K562 (cell line): ENCODE data around the gene USP12. TPM values are rescaled to one million over a fixed set of nuclear protein-coding genes. Genes with fewer than 3 reads are reported as not detected.

ENCODE experiments used
- ATAC-seq: fragments of 200-7000 bp; cut with Tn5 transposase; 3 replicates; pipeline ENCODE4 v1.9.1; 2020; ENCODE audit warnings: moderate library complexity
- BruUV-seq: library from RNA; stranded (reverse); fragments of 400-500 nt; replicated peaks from 2 replicates; lab custom pipeline; 2021; lab: Mats Ljungman, UMichigan
- CTCF ChIA-PET: fragments of 300-600 bp; formaldehyde crosslinking; extraction: SDS; loops from one replicate; lab custom pipeline; 2021; ENCODE audit warnings: low intra/inter-chr PET ratio; lab: Yijun Ruan, JAX
- POLR2A ChIA-PET: fragments of 300-600, 350-650 bp; sonication (Branson Sonifier 250); formaldehyde crosslinking; extraction: SDS; loops from one replicate; lab custom pipeline; 2021; ENCODE audit warnings: antibody characterized with exemption, inconsistent platforms; lab: Yijun Ruan, JAX
- DNase-seq, 4 experiments: peaks; one replicate each; pipeline versions ENCODE4 v3.0.0 to v3.0.0-alpha.2; 2011 to 2018; ENCODE audit warnings: low spot score in 3 of 4, mixed read lengths in 3 of 4; ENCODE audit errors: extremely low read depth in 1 of 4
- FAIRE-seq: peaks from 2 replicates; lab custom pipeline; 2011; peaks lifted over from hg19 to GRCh38; lab: Jason Lieb, UNC
- H2AFZ ChIP-seq: 2 replicates; pipeline ENCODE4 v1.6.0; 2011; ENCODE audit warnings: low read depth, low read length, control low read depth, inconsistent platforms
- H3K27ac ChIP-seq: fragments of 200-600 bp; 3 replicates; pipeline ENCODE4 v1.8.0; 2011; ENCODE audit warnings: low read depth, mild to moderate bottlenecking, control low read depth, inconsistent platforms, low read length, moderate library complexity, mixed read lengths; ENCODE audit errors: extremely low read depth
- H3K27me3 ChIP-seq, 2 experiments: fragments of 300-600 bp in 1 of 2; 2 replicates in 1 of 2; 3 replicates in 1 of 2; pipeline versions ENCODE4 v1.6.0 to v1.8.0; 2011; ENCODE audit warnings: inconsistent platforms in 2 of 2, low read length in 2 of 2, mild to moderate bottlenecking in 1 of 2, mixed read lengths in 1 of 2, moderate library complexity in 1 of 2; ENCODE audit not compliant: control insufficient read depth in 2 of 2, insufficient read depth in 2 of 2
- H3K36me3 ChIP-seq: fragments of 300-600 bp; 3 replicates; pipeline ENCODE4 v1.8.0; 2011; ENCODE audit warnings: mild to moderate bottlenecking, low read length, inconsistent platforms; ENCODE audit not compliant: control insufficient read depth, insufficient read depth
- H3K4me1 ChIP-seq, 2 experiments: fragments of 200-600 bp in 1 of 2; replicated peaks in 1 of 2; 2 replicates in 1 of 2; 3 replicates in 1 of 2; pipeline versions ENCODE4 v1.5.1 to v1.8.0; 2011; ENCODE audit warnings: inconsistent platforms in 2 of 2, low read length in 2 of 2, mild to moderate bottlenecking in 1 of 2, mixed read lengths in 1 of 2, moderate library complexity in 1 of 2; ENCODE audit not compliant: control insufficient read depth in 2 of 2, insufficient read depth in 2 of 2
- H3K4me2 ChIP-seq: 2 replicates; pipeline ENCODE4 v1.6.1; 2011; ENCODE audit warnings: low read length, control low read depth, inconsistent platforms, mixed read lengths; ENCODE audit not compliant: insufficient read depth
- H3K4me3 ChIP-seq: fragments of 200-600 bp; sonication (generic), shearing (Covaris generic); 2 replicates; pipeline ENCODE4 v1.5.1; 2016; ENCODE audit warnings: control low read depth, inconsistent platforms
- H3K79me2 ChIP-seq: fragments of 200-600 bp; 3 replicates; pipeline ENCODE4 v1.8.0; 2011; ENCODE audit warnings: low read length, inconsistent platforms; ENCODE audit not compliant: control insufficient read depth, insufficient read depth
- H3K9ac ChIP-seq, 2 experiments: 2 replicates each; pipeline versions ENCODE4 v1.6.0 to v1.6.1; 2011; ENCODE audit warnings: low read depth in 2 of 2, low read length in 2 of 2, control low read depth in 1 of 2, inconsistent platforms in 1 of 2, mild to moderate bottlenecking in 1 of 2, mixed read lengths in 1 of 2; ENCODE audit not compliant: insufficient read depth in 1 of 2
- H3K9me1 ChIP-seq: one replicate; pipeline ENCODE4 v1.6.0; 2011; ENCODE audit warnings: inconsistent platforms, mild to moderate bottlenecking, low read length, moderate library complexity; ENCODE audit not compliant: control insufficient read depth, insufficient read depth
- H3K9me3 ChIP-seq: replicated peaks from 2 replicates; pipeline ENCODE4 v1.5.1; 2011; ENCODE audit warnings: low read depth, low read length, inconsistent platforms; ENCODE audit not compliant: control insufficient read depth, insufficient read depth
- H4K20me1 ChIP-seq: replicated peaks from 2 replicates; pipeline ENCODE4 v1.6.1; 2011; ENCODE audit warnings: low read length, inconsistent platforms, mixed read lengths; ENCODE audit not compliant: control insufficient read depth, insufficient read depth
- CEBPB ChIP-seq: fragments of 450-650 bp; IDR thresholded peaks from 2 replicates; pipeline ENCODE4 v1.6.1; 2016; ENCODE audit warnings: missing genetic modification characterization, missing compliant biosample characterization
- DPF2 ChIP-seq: fragments of 450-650 bp; IDR thresholded peaks from 2 replicates; pipeline ENCODE4 v1.6.1; 2016
- FUS ChIP-seq: fragments of 200-400 bp; formaldehyde crosslinking; optimal IDR thresholded peaks from 2 replicates; pipeline ENCODE3; 2017; ENCODE audit warnings: low read depth, low read length
- HSF4 ChIP-seq: fragments of 250-450 bp; sonication (Bioruptor Pico); IDR thresholded peaks from 2 replicates; pipeline ENCODE4 v2.1.2; 2022; ENCODE audit warnings: mild to moderate bottlenecking, moderate library complexity, borderline replicate concordance
- MED1 ChIP-seq: sonication (generic); formaldehyde crosslinking; IDR thresholded peaks from 2 replicates; pipeline ENCODE4 v1.8.1; 2023; ENCODE audit warnings: missing genetic modification reagents, borderline replicate concordance
- NFE2L1 ChIP-seq: fragments of 450-650 bp; IDR thresholded peaks from 2 replicates; pipeline ENCODE4 v1.6.1; 2016; ENCODE audit warnings: missing genetic modification characterization, low read depth, mild to moderate bottlenecking, missing compliant biosample characterization, moderate library complexity, borderline replicate concordance
- POU5F1 ChIP-seq: fragments of 150-350 bp; IDR thresholded peaks from 2 replicates; pipeline ENCODE4 v1.6.1; 2014; ENCODE audit warnings: borderline replicate concordance, low read length, low read depth, mild to moderate bottlenecking; ENCODE audit not compliant: partially characterized antibody
- RBM22 ChIP-seq: fragments of 200-400 bp; formaldehyde crosslinking; IDR thresholded peaks from 2 replicates; pipeline ENCODE4 v1.6.1; 2018; ENCODE audit warnings: low read length, low read depth; ENCODE audit not compliant: poor library complexity, severe bottlenecking
- SLC30A9 ChIP-seq: fragments of 250-450 bp; sonication (Bioruptor Pico); IDR thresholded peaks from 2 replicates; pipeline ENCODE4 v1.8.0; 2022; ENCODE audit warnings: mild to moderate bottlenecking, moderate library complexity
- ZFX ChIP-seq: sonication (generic); formaldehyde crosslinking; IDR thresholded peaks from 2 replicates; pipeline ENCODE4 v1.8.0; 2022; ENCODE audit warnings: mild to moderate bottlenecking, missing genetic modification reagents, moderate library complexity
- ZNF217 ChIP-seq: sonication (generic); formaldehyde crosslinking; IDR thresholded peaks from 2 replicates; pipeline ENCODE4 v1.8.0; 2022; ENCODE audit warnings: mild to moderate bottlenecking, missing genetic modification reagents
- ZNF224 ChIP-seq: sonication (generic); formaldehyde crosslinking; IDR thresholded peaks from 2 replicates; pipeline ENCODE4 v1.8.0; 2022; ENCODE audit warnings: mild to moderate bottlenecking, missing genetic modification reagents
- ZNF75A ChIP-seq: fragments of 450-650 bp; formaldehyde crosslinking; IDR thresholded peaks from 2 replicates; pipeline ENCODE4 v1.4.0; 2020; ENCODE audit warnings: mild to moderate bottlenecking
- WGBS: fragments of 100-300 bp; shearing (Covaris generic); methylation state at CpG from one replicate; pipeline ENCODE4 v1.1.6; 2016; ENCODE audit warnings: low coverage, mixed read lengths; ENCODE audit not compliant: insufficient coverage; ENCODE audit errors: missing lambda C conversion rate; 5-methylcytosine and 5-hydroxymethylcytosine counted together
- in situ Hi-C: fragments of 300-500 bp; cut with MboI; formaldehyde crosslinking; loops from 4 replicates; pipeline ENCODE4 v1.15.0; 2018; ENCODE audit warnings: inconsistent platforms, mixed read lengths
- intact Hi-C: fragments of 100-400 bp; cut with micrococcal nuclease; formaldehyde crosslinking; loops from 2 replicates; pipeline ENCODE4 v1.14.2; 2022
- polyA plus RNA-seq, 8 experiments: library from polyadenylated mRNA; depleted of rRNA in 4 of 8; stranded (reverse) in 5 of 8; unstranded in 3 of 8; fragments of >200 nt; fragmentation: Nextera tagmentation in 2 of 8; fragmentation: Illumina TruSeq in 1 of 8; extraction: Ambion mirVana in 2 of 8; extraction: Trizol in 1 of 8; gene quantifications; 2 replicates each; pipeline versions ENCODE4 v1.2.1 to v1.2.3, GENCODE V29; 2011 to 2014; ENCODE audit warnings: inconsistent platforms in 1 of 8, missing spikeins in 1 of 8
- total RNA-seq, 7 experiments: library from RNA; depleted of rRNA in 6 of 7; stranded (reverse); fragments of >200 nt in 6 of 7; fragmentation: Illumina TruSeq in 2 of 7; extraction: Trizol in 2 of 7; gene quantifications; 2 replicates each; pipeline versions ENCODE4 v1.2.1 to v1.2.3, GENCODE V29; 2011 to 2021; ENCODE audit warnings: low replicate concordance in 1 of 7
- TF ChIP-seq, protein P1 (sequence below), 2 experiments: fragments of 450-650 bp in 1 of 2; sonication (generic) in 1 of 2; formaldehyde crosslinking in 1 of 2; IDR thresholded peaks; 2 replicates each; pipeline versions ENCODE4 v1.7.1 to v1.9.0; 2016 to 2022; ENCODE audit warnings: inconsistent platforms in 1 of 2, mild to moderate bottlenecking in 1 of 2, missing genetic modification reagents in 1 of 2
- TF ChIP-seq, protein P2 (sequence below): IDR thresholded peaks from 2 replicates; pipeline ENCODE4 v1.6.1; 2011; ENCODE audit not compliant: insufficient read length; ENCODE audit errors: extremely low read depth

The USP12 gene
- total and polyA plus RNA-seq, 9 of the 15 experiments (the other 6 are each of a cell fraction or from before 2014, with no cell fraction given): 1.8 to 20.5 (median 13.3) TPM

DNA sequence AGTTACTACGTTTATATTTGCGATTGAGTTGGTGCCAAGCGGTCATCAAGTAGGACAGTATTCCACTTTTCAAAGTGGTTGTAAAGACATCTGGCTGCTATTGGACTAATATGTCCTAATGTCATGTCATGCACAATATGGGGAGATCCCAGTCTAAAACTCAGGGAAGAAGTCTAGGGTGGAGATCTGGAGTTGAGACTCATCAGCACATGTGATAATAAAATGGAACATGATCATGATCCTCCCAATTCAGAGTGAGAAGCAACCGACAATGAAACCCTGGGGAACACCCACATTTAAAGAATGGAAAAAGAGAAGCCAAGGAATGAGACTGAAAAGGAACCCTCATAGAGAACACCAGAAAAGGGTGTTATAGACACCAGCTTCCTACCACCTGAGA, 80.2 kb downstream of the USP12 start:
- Histone ChIP-seq H3K4me3 (no peak overlapping the region), H3K9me1 (no peaks in the 10 kb centered on the region), H2AFZ (no peak overlapping the region), H3K36me3 (peaks cover 34% of the 10 kb centered on the region; the same call in 2 of the 3 replicates), H3K4me1 (no peaks in the 10 kb centered on the region), H3K79me2 (no peaks in the 10 kb centered on the region), H4K20me1 (no peaks in the 10 kb centered on the region), H3K27ac (no peak overlapping the region), H3K9ac (no peak overlapping the region), H3K4me2 (no peak overlapping the region), H3K27me3 (no peaks in the 10 kb centered on the region), H3K9me3 (no peaks in the 10 kb centered on the region)
- no peak for FAIRE-seq
- 76% methylated on average over 3 of the region's 4 CpGs for WGBS
- in situ Hi-C loops: no loop called here
- no peak for DNase-seq
- CTCF ChIA-PET: no interaction called here
- BruUV-seq: no TSS peak
- intact Hi-C loops: no loop called here
- no peak for ATAC-seq
- POLR2A ChIA-PET: no interaction called here
- no peak for TF ChIP-seq ZNF224 (CRISPR knock-in tag)
- TF ChIP-seq MED1: no peak
- TF ChIP-seq NFE2L1 (tag): no peak
- TF ChIP-seq, protein P1, sequence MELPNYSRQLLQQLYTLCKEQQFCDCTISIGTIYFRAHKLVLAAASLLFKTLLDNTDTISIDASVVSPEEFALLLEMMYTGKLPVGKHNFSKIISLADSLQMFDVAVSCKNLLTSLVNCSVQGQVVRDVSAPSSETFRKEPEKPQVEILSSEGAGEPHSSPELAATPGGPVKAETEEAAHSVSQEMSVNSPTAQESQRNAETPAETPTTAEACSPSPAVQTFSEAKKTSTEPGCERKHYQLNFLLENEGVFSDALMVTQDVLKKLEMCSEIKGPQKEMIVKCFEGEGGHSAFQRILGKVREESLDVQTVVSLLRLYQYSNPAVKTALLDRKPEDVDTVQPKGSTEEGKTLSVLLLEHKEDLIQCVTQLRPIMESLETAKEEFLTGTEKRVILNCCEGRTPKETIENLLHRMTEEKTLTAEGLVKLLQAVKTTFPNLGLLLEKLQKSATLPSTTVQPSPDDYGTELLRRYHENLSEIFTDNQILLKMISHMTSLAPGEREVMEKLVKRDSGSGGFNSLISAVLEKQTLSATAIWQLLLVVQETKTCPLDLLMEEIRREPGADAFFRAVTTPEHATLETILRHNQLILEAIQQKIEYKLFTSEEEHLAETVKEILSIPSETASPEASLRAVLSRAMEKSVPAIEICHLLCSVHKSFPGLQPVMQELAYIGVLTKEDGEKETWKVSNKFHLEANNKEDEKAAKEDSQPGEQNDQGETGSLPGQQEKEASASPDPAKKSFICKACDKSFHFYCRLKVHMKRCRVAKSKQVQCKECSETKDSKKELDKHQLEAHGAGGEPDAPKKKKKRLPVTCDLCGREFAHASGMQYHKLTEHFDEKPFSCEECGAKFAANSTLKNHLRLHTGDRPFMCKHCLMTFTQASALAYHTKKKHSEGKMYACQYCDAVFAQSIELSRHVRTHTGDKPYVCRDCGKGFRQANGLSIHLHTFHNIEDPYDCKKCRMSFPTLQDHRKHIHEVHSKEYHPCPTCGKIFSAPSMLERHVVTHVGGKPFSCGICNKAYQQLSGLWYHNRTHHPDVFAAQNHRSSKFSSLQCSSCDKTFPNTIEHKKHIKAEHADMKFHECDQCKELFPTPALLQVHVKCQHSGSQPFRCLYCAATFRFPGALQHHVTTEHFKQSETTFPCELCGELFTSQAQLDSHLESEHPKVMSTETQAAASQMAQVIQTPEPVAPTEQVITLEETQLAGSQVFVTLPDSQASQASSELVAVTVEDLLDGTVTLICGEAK (IDR thresholded peaks at IDR 0.05): no peak
- TF ChIP-seq, protein P1 (CRISPR knock-in tag; IDR thresholded peaks at IDR 0.05): no peak
- no peak for TF ChIP-seq RBM22
- TF ChIP-seq HSF4 (CRISPR knock-in tag): no peak
- TF ChIP-seq ZNF75A (CRISPR knock-in tag): no peak
- no peak for TF ChIP-seq CEBPB (tag)
- no peak for TF ChIP-seq ZFX (CRISPR knock-in tag)
- TF ChIP-seq SLC30A9 (CRISPR knock-in tag): no peak
- no peak for TF ChIP-seq POU5F1
- no peak for TF ChIP-seq FUS
- TF ChIP-seq, protein P2, sequence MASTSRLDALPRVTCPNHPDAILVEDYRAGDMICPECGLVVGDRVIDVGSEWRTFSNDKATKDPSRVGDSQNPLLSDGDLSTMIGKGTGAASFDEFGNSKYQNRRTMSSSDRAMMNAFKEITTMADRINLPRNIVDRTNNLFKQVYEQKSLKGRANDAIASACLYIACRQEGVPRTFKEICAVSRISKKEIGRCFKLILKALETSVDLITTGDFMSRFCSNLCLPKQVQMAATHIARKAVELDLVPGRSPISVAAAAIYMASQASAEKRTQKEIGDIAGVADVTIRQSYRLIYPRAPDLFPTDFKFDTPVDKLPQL: no peak
- TF ChIP-seq ZNF217 (CRISPR knock-in tag): no peak
- no peak for TF ChIP-seq DPF2
